Adrenal gland (tissue), 5 donors: ENCODE data around the gene TFF2.

Experiments used
- CTCF ChIP-seq, 6 experiments: fragments of 450-650 bp in 4 of 6; fragments of 200-600 bp in 2 of 6; sonication (generic) in 1 of 6; IDR thresholded peaks; 1 replicate in 5 of 6; 2 replicates in 1 of 6; pipeline versions ENCODE4 v1.5.1 to v1.8.0; 2016 to 2021; ENCODE audit warnings: antibody characterized with exemption in 6 of 6, mild to moderate bottlenecking in 2 of 6, moderate library complexity in 1 of 6
- POLR2A ChIP-seq, 2 donors: fragments of 450-650 bp; IDR thresholded peaks; one replicate each; pipeline ENCODE4 v1.6.1; 2017; ENCODE audit warnings: antibody characterized with exemption in 2 of 2, mild to moderate bottlenecking in 2 of 2, moderate library complexity in 1 of 2
- donor health status: DM: no; HTN: no; CAD: no.

GRCh38 chr21:42397746-42398394, 47.1 kb upstream of the TFF2 start:
- TF ChIP-seq CTCF (IDR thresholded peaks at IDR 0.05): no peak
- no peak for TF ChIP-seq POLR2A (IDR thresholded peaks at IDR 0.05)
